GM12878 (cell line): ENCODE measurements around the gene TSC2. TPM values are rescaled to one million over a fixed set of nuclear protein-coding genes. Genes with fewer than 3 reads are reported as not detected.

Experiments used
- ATAC-seq: fragments of 200-7000 bp; cut with Tn5 transposase; 3 replicates; pipeline ENCODE4 v1.9.1; 2020; ENCODE audit warnings: mild to moderate bottlenecking, moderate library complexity
- BruUV-seq: library from RNA; stranded (reverse); fragments of 400-500 nt; replicated peaks from 2 replicates; lab custom pipeline; 2021; lab: Mats Ljungman, UMichigan
- CTCF ChIA-PET: fragments of 300-600 bp; sonication (Branson Sonifier 250); formaldehyde crosslinking; extraction: SDS; loops from one replicate; lab custom pipeline; 2021; ENCODE audit warnings: inconsistent platforms; lab: Yijun Ruan, JAX
- POLR2A ChIA-PET: fragments of 350-600 bp; formaldehyde crosslinking; extraction: SDS; loops from one replicate; lab custom pipeline; 2021; ENCODE audit warnings: inconsistent platforms; lab: Charles Lee
- RAD21 ChIA-PET: fragments of 300-600 bp; sonication (Branson Sonifier 250); formaldehyde crosslinking; loops from one replicate; lab custom pipeline; 2023; ENCODE audit warnings: antibody characterized with exemption; ENCODE audit not compliant: unreplicated experiment; lab: Charles Lee
- SMC1A ChIA-PET: fragments of 300-600 bp; sonication (Branson Sonifier 250); formaldehyde crosslinking; loops from one replicate; lab custom pipeline; 2023; ENCODE audit not compliant: unreplicated experiment, uncharacterized antibody; lab: Charles Lee
- DNase-seq: peaks from one replicate; pipeline ENCODE4 v3.0.0-alpha.2; 2011; ENCODE audit warnings: low read depth, low spot score
- FAIRE-seq: peaks from 3 replicates; lab custom pipeline; 2011; peaks lifted over from hg19 to GRCh38; lab: Jason Lieb, UNC
- H2AFZ ChIP-seq: 2 replicates; pipeline ENCODE4 v1.6.0; 2011; ENCODE audit warnings: low read depth, low read length, control low read depth; ENCODE audit not compliant: control insufficient read depth
- H3K27ac ChIP-seq: 2 replicates; pipeline ENCODE4 v1.5.1; 2011; ENCODE audit warnings: control low read depth; ENCODE audit not compliant: control insufficient read depth, insufficient read depth
- H3K27me3 ChIP-seq, 2 experiments: replicated peaks in 1 of 2; 2 replicates each; pipeline versions ENCODE4 v1.6.0 to v1.6.1; 2011; ENCODE audit warnings: low read length in 1 of 2; ENCODE audit not compliant: control insufficient read depth in 2 of 2, insufficient read depth in 2 of 2
- H3K36me3 ChIP-seq, 2 experiments: 2 replicates each; pipeline ENCODE4 v1.5.1; 2011; ENCODE audit warnings: low read length in 1 of 2; ENCODE audit not compliant: control insufficient read depth in 2 of 2, insufficient read depth in 2 of 2
- H3K4me1 ChIP-seq: 2 replicates; pipeline ENCODE4 v1.6.1; 2011; ENCODE audit warnings: mild to moderate bottlenecking, low read length, moderate library complexity, mixed read lengths; ENCODE audit not compliant: control insufficient read depth, insufficient read depth
- H3K4me2 ChIP-seq: 2 replicates; pipeline ENCODE4 v1.6.0; 2011; ENCODE audit warnings: control low read depth; ENCODE audit not compliant: control insufficient read depth, insufficient read depth
- H3K4me3 ChIP-seq: fragments of 200-600 bp; sonication (generic); 2 replicates; pipeline ENCODE4 v1.5.1; 2016
- H3K79me2 ChIP-seq: 2 replicates; pipeline ENCODE4 v1.6.0; 2011; ENCODE audit warnings: low read length; ENCODE audit not compliant: control insufficient read depth, insufficient read depth
- H3K9ac ChIP-seq: 2 replicates; pipeline ENCODE4 v1.8.0; 2011; ENCODE audit warnings: low read length, control low read depth, mixed read lengths; ENCODE audit not compliant: control insufficient read depth, insufficient read depth
- H3K9me3 ChIP-seq: replicated peaks from 3 replicates; pipeline ENCODE4 v1.5.1; 2011; ENCODE audit warnings: mild to moderate bottlenecking, low read length; ENCODE audit not compliant: control insufficient read depth, insufficient read depth
- H4K20me1 ChIP-seq: 2 replicates; pipeline ENCODE4 v1.6.0; 2011; ENCODE audit not compliant: control insufficient read depth, insufficient read depth
- WGBS: methylation state at CpG from one replicate; pipeline ENCODE4 v1.1.6; 2016; ENCODE audit warnings: low lambda C conversion rate; ENCODE audit not compliant: insufficient replicate concordance, insufficient coverage; ENCODE audit errors: missing lambda C conversion rate; 5-methylcytosine and 5-hydroxymethylcytosine counted together
- in situ Hi-C: fragments of 300-500 bp; cut with MboI; formaldehyde crosslinking; loops from 9 replicates; pipeline ENCODE4 v1.14.3; 2018; ENCODE audit warnings: mixed read lengths
- intact Hi-C: fragments of 100-400 bp; cut with micrococcal nuclease; formaldehyde crosslinking; loops from one replicate; pipeline ENCODE4 v1.14.2; 2022; ENCODE audit not compliant: unreplicated experiment
- polyA plus RNA-seq, 11 experiments: library from polyadenylated mRNA; depleted of rRNA in 4 of 11; unstranded in 6 of 11; stranded (reverse) in 5 of 11; fragments of >200 nt; fragmentation: Nextera tagmentation in 4 of 11; fragmentation: Illumina TruSeq in 1 of 11; extraction: Ambion mirVana in 4 of 11; extraction: Trizol in 1 of 11; gene quantifications; 1 replicate in 1 of 11; 2 replicates in 10 of 11; pipeline versions ENCODE4 v1.2.1 to v1.2.3, GENCODE V29; 2011 to 2016; ENCODE audit warnings: inconsistent platforms in 2 of 11, missing spikeins in 2 of 11, low read depth in 1 of 11
- total RNA-seq, 4 experiments: library from RNA; depleted of rRNA in 3 of 4; stranded (reverse); fragments of >200 nt in 3 of 4; fragmentation: Illumina TruSeq in 1 of 4; extraction: Trizol in 1 of 4; gene quantifications; 2 replicates each; pipeline versions ENCODE4 v1.2.1 to v1.2.3, GENCODE V29; 2013 to 2021
- TF ChIP-seq, protein P1 (sequence below), 3 experiments: IDR thresholded peaks in 2 of 3; conservative IDR thresholded peaks in 1 of 3; 2 replicates each; pipeline ENCODE4 v1.5.1; 2011; ENCODE audit warnings: low read depth in 3 of 3, low read length in 3 of 3, mild to moderate bottlenecking in 3 of 3, control low read depth in 2 of 3, moderate library complexity in 2 of 3, inconsistent platforms in 1 of 3, mixed read lengths in 1 of 3; ENCODE audit not compliant: control insufficient read depth in 2 of 3, insufficient read depth in 1 of 3; ENCODE audit errors: extremely low read depth in 1 of 3

Gene TSC2
- total and polyA plus RNA-seq, 10 of the 15 experiments (the other 5 are each of a cell fraction or from before 2014, with no cell fraction given), result 1.6 to 77.0 (median 21.6) TPM

DNA sequence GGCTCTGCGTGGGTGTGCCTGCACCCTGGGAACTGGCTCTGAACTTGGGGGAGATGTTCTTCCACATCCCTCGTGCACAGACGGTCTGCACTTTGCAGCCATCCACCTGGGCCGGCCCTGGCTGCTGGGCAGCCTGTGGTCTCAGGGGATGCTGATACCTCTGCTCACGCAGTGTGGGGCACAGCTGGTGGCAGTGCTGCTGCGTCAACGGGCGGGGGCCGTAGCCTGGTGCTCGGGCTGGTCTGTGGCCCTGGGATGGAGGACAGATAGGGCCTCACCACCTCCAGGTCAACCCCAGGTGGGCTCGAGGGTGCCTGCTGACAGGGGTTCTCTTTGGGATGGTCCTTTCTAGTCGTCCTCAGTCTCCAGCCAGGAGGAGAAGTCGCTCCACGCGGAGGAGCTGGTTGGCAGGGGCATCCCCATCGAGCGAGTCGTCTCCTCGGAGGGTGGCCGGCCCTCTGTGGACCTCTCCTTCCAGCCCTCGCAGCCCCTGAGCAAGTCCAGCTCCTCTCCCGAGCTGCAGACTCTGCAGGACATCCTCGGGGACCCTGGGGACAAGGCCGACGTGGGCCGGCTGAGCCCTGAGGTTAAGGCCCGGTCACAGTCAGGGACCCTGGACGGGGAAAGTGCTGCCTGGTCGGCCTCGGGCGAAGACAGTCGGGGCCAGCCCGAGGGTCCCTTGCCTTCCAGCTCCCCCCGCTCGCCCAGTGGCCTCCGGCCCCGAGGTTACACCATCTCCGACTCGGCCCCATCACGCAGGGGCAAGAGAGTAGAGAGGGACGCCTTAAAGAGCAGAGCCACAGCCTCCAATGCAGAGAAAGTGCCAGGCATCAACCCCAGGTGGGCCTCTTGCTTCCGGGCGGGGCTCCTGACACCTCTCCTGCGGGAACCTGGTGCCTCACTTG, 36.3 kb downstream of the TSC2 start:
- CTCF ChIA-PET, result no interaction called here
- RAD21 ChIA-PET, result no interaction called here
- Histone ChIP-seq H4K20me1 (no peaks in the 10 kb centered on the region), H3K36me3 (peaks cover 0 to 4% of the 10 kb centered on the region in 2 experiments; a peak in 3 of 4 replicates), H3K4me2 (no peak overlapping the region), H3K27me3 (no peaks in the 10 kb centered on the region), H2AFZ (no peak overlapping the region), H3K9ac (no peak overlapping the region), H3K27ac (no peak overlapping the region), H3K4me1 (no peaks in the 10 kb centered on the region), H3K79me2 (no peaks in the 10 kb centered on the region), H3K4me3 (no peak overlapping the region), H3K9me3 (no peaks in the 10 kb centered on the region)
- BruUV-seq, result no TSS peak
- in situ Hi-C loops, result loop anchor here (10.0 kb wide), 1 partner anchor 61 kb away; the partner anchor contains the start of gene RAB26
- SMC1A ChIA-PET, result no interaction called here
- ATAC-seq (no peak), DNase-seq (no peak), FAIRE-seq (no peak)
- intact Hi-C loops, result no loop called here
- POLR2A ChIA-PET, result no interaction called here
- 82% methylated on average over 44 of the region's 44 CpGs for WGBS
- TF ChIP-seq, protein P1, sequence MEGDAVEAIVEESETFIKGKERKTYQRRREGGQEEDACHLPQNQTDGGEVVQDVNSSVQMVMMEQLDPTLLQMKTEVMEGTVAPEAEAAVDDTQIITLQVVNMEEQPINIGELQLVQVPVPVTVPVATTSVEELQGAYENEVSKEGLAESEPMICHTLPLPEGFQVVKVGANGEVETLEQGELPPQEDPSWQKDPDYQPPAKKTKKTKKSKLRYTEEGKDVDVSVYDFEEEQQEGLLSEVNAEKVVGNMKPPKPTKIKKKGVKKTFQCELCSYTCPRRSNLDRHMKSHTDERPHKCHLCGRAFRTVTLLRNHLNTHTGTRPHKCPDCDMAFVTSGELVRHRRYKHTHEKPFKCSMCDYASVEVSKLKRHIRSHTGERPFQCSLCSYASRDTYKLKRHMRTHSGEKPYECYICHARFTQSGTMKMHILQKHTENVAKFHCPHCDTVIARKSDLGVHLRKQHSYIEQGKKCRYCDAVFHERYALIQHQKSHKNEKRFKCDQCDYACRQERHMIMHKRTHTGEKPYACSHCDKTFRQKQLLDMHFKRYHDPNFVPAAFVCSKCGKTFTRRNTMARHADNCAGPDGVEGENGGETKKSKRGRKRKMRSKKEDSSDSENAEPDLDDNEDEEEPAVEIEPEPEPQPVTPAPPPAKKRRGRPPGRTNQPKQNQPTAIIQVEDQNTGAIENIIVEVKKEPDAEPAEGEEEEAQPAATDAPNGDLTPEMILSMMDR (IDR thresholded peaks at IDR 0.05 in 2 of 3, conservative IDR thresholded peaks at IDR 0.05 in 1 of 3; ENCODE audit: control insufficient read depth in 2 of 3, extremely low read depth in 1 of 3, insufficient read depth in 1 of 3, low read depth in 3 of 3, low read length in 3 of 3), result no peak
